SU-DHL-6 (cell line): ENCODE results near the gene SLC30A2.

Source experiments
- CTCF ChIP-seq: fragments of 200-600 bp; sonication (generic); IDR thresholded peaks from one replicate; pipeline ENCODE4 v1.5.1; 2017; ENCODE audit warnings: antibody characterized with exemption, mild to moderate bottlenecking, low read length, moderate library complexity; ENCODE audit not compliant: insufficient read depth, poor library complexity, severe bottlenecking
- EZH2phosphoT487 ChIP-seq: fragments of 200-600 bp; sonication (generic), shearing (Covaris generic); conservative IDR thresholded peaks from 2 replicates; pipeline ENCODE4 v1.6.1; 2018; ENCODE audit warnings: mild to moderate bottlenecking, antibody characterized with exemption, low read length, moderate library complexity, mixed read lengths

- TF ChIP-seq CTCF = no peak
- no peak for TF ChIP-seq EZH2phosphoT487
These were observed 21.6 kb upstream of the SLC30A2 start, which contains the start of gene TRIM63 for GRCh38 chr1:26067432-26067911.
